GM19452 (cell line): ENCODE measurements around the gene GRK1.

Experiments
- ATAC-seq: cut with Tn5 transposase; IDR thresholded peaks from one replicate; pipeline ENCODE4 v1.9.1; 2021; ENCODE audit not compliant: unreplicated experiment

The GRK1 gene

GRCh38 chr13:113728571-113729054 is 61.6 kb downstream of the GRK1 start:
- no peak for ATAC-seq

GRCh38 chr13:113729187-113730019 is 62.4 kb downstream of the GRK1 start:
- no peak for ATAC-seq

GRCh38 chr13:113730258-113730691 is 63.3 kb downstream of the GRK1 start:
- no peak for ATAC-seq

DNA sequence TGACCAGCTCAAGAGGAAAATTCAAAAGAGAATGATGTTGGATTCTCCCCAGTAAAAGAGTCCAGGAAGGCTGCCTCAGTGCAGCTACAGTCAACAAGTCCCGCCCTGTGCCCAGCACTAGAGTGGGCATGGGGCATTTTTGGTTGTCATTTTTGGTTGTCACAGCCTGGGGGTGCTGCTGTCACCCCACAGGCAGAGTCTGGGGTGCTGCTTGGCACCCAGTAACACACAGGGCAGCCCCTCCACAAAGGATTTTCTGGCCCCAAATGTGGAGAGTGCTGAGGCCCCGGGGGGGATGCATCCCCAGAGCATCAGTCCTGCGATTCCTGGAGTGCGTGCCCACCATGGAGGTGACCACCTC is 63.8 kb downstream of the GRK1 start:
- ATAC-seq: no peak

- no peak for ATAC-seq
Measured at GRCh38 chr13:113731192-113732175, 64.5 kb downstream of the GRK1 start.

DNA sequence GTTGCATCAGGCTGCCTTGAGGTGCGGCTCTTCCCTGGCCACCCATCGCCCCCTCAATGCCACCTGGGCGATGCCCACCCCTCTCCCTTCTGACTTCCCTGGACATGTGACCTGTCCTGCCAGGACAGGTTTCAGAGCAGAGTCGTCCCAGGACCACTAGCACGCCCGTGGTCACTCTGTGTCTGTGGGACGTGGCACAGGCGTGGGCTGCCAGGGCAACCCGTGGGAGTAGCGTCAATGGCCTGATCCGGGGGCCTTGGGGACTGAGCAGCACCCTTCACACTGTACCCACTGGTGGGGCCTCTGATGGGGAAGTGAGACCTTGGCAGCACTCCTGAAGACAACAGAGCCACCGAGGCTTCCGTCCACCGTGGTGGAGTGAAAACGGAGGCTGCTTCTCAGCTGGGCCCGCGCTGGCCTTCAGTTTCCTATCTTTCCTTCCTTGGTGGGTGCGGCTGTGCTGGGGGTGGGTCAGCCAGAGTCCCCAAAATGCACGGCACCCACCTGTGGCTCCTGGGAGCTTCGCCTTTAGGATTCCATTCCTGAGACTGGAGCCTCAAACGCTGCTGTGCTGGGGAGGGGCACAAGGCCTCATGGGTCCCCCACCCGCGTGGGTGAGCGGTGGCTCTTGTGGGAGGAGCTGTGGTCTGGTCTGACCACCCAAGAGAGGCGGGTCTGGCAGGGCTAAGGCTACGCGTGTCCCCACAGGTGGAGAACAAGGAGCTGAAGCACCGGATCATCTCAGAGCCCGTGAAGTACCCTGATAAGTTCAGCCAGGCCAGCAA is 65.3 kb downstream of the GRK1 start:
- no peak for ATAC-seq

- no peak for ATAC-seq
Measured at GRCh38 chr13:113732961-113733950, 66.2 kb downstream of the GRK1 start.

GRCh38 chr13:113734099-113734825 is 67.2 kb downstream of the GRK1 start:
- no peak for ATAC-seq

GRCh38 chr13:113734826-113735125 is 67.8 kb downstream of the GRK1 start:
- ATAC-seq: no peak

- ATAC-seq: no peak
Measured at GRCh38 chr13:113735194-113735593, 68.2 kb downstream of the GRK1 start.

- no peak for ATAC-seq
Measured at GRCh38 chr13:113735750-113736149, 68.7 kb downstream of the GRK1 start.

DNA sequence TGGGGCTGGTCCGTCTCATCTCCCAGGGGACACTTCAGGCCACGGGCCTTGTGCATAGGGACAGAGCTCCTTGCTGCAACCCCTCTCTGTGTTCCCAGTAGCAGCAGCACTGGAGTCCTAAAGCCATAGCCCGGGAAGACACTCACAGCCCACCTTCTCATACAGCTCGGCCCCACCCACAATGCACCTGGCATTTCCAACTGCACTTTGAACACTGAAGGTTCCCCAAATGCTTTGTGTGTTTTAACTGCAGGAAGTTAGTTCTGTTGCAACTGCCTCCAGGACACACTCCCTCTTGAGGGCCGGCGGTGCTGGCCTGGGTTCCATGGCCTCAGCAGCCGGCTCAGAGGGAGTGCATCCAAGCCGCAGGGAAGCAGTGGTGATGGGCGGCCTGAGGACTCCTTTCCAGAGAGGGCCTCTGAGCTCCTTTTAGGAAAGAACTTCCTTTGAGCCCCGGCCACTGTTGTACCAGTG is 69.3 kb downstream of the GRK1 start:
- no peak for ATAC-seq

GRCh38 chr13:113737803-113738202 is 70.8 kb downstream of the GRK1 start:
- no peak for ATAC-seq

DNA sequence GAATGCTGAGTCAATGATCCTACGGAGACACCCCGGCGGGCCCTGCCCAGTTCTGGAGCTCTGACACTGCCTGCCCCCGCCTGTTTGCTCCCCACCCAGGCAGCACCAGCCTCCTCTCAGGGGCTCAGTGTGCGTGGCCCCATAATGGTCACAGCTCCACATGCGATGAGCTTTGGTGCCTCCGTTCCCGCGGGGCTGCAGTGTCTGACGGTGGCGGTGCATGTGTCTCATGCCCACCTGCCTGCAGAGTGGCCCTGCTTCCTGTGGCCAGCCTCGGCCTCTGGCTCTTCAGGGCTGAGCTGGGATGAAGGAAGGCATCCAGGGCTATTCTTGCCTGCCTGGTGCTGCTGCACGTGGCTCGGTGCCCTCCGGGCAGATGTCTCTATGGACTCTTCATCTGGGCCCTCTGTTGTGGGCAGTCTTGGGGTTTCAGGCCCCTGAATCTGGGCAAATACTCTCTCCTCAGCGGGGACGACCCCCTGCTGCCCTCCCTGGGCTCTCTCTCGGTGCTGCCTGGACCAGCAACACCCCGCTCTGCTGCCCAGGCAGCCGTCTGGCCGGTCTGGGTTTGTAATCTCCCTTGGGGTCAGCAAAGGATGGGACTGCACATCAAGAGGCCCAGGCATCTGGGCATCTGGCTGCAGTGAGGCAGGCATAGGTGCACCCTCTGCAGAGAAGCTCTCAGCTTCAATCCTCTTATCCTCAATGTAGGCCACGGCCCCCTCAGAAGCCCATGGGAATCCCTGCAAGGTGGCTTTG is 72.7 kb downstream of the GRK1 start:
- no peak for ATAC-seq

- no peak for ATAC-seq
Measured at GRCh38 chr13:113740286-113740556, 73.2 kb downstream of the GRK1 start.

- no peak for ATAC-seq
Measured at GRCh38 chr13:113740661-113741060, 73.6 kb downstream of the GRK1 start.

DNA sequence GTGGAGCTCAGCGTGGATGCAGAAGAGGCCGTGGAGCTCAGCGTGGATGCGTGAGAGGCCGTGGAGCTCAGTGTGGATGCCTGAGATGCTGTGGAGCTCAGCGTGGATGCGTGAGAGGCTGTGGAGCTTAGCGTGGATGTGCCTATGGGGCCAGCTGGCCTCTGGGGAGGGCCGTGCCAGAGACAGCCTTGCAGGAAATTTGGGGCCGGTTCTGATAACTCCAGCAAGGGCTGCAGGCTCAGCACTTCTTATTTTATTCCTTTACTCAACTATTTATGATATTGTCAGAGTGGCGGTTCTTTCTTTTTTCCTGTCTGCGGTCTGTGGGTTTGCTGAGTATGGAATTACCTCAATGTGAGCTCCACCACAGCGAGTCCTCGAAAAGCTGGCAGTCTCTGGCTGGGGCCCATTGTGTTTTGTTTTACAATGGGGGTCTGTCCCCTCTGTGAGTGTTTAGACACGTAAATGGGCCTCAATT is 74.2 kb downstream of the GRK1 start:
- no peak for ATAC-seq

DNA sequence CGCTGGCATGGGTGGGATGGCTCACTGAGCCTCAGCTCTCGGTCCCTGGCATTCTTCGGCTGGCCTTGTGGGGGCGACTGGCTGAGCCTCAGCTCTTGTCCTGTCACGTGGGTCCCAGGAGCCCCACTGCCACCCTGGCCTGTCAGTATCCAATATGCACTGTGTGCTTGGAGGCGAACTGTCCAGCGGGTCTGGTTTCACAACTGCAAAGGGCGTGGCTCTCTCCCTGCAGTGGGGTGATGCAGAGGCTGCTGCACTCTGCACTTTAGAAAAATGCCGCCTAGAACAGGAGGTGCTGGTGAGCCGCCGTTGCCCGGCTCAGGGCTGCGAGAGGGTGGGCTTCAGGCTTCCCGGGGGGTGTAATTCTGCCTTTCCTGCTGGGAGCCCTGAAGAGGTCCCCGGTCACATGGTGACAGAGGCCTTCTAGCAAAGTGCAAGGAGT is 75.0 kb downstream of the GRK1 start:
- no peak for ATAC-seq
